Measurements from ENCODE around the gene ACKR2.

ACKR2 gene

GRCh38 chr3:42829083-42829627, 19.9 kb downstream of the ACKR2 start:
- peaks cover 3% of the 10 kb centered on the region; the same call in 1 of the 2 replicates for H3K27me3 ChIP-seq (ENCODE audit: low read depth)
- H3K4me3 ChIP-seq, result no peak overlapping the region
- H3K36me3 ChIP-seq (replicated peaks), result no peaks in the 10 kb centered on the region
- no peaks in the 10 kb centered on the region for H3K9me3 ChIP-seq
- DNase-seq (ENCODE audit: low spot score in 2 of 2), result no peak
- H3K4me1 ChIP-seq, result peaks cover 8% of the 10 kb centered on the region
- in situ Hi-C loops (cut with MboI; ENCODE audit: low sequenced_read_pairs), result no loop called here

- H3K9me3 ChIP-seq, result no peaks in the 10 kb centered on the region
- no peak overlapping the region for H3K4me3 ChIP-seq
- in situ Hi-C loops (cut with MboI; ENCODE audit: low sequenced_read_pairs), result no loop called here
- H3K4me1 ChIP-seq, result peaks cover 8% of the 10 kb centered on the region
- no peaks in the 10 kb centered on the region for H3K36me3 ChIP-seq (replicated peaks)
- H3K27me3 ChIP-seq (ENCODE audit: low read depth), result peaks cover 3% of the 10 kb centered on the region; the same call in 1 of the 2 replicates
- DNase-seq (ENCODE audit: low spot score in 2 of 2), result no peak
Measured at GRCh38 chr3:42829628-42830436, 20.6 kb downstream of the ACKR2 start.

- H3K9me3 ChIP-seq, result no peaks in the 10 kb centered on the region
- DNase-seq (ENCODE audit: low spot score in 2 of 2), result peak; percentile 24 to 41
- peaks cover 8% of the 10 kb centered on the region for H3K4me1 ChIP-seq
- H3K36me3 ChIP-seq (replicated peaks), result no peaks in the 10 kb centered on the region
- in situ Hi-C loops (cut with MboI; ENCODE audit: low sequenced_read_pairs), result no loop called here
- H3K4me3 ChIP-seq, result no peak overlapping the region
- H3K27me3 ChIP-seq (ENCODE audit: low read depth), result peaks cover 5% of the 10 kb centered on the region
Measured at GRCh38 chr3:42830437-42831320, 21.4 kb downstream of the ACKR2 start.

- H3K4me3 ChIP-seq, result no peak overlapping the region
- H3K9me3 ChIP-seq, result no peaks in the 10 kb centered on the region
- in situ Hi-C loops (cut with MboI; ENCODE audit: low sequenced_read_pairs), result no loop called here
- DNase-seq (ENCODE audit: low spot score in 2 of 2), result peak; percentile 32 to 85
- H3K4me1 ChIP-seq, result peaks cover 3% of the 10 kb centered on the region
- H3K27me3 ChIP-seq (ENCODE audit: low read depth), result peaks cover 9% of the 10 kb centered on the region
- H3K36me3 ChIP-seq (replicated peaks), result no peaks in the 10 kb centered on the region
Measured at GRCh38 chr3:42831321-42831713, 22.1 kb downstream of the ACKR2 start.

- Histone ChIP-seq H3K36me3 (replicated peaks) (no peaks in the 10 kb centered on the region), H3K9me3 (no peaks in the 10 kb centered on the region), H3K4me1 (no peaks in the 10 kb centered on the region), H3K27me3 (ENCODE audit: low read depth) (peaks cover 23% of the 10 kb centered on the region), H3K4me3 (no peak overlapping the region)
- DNase-seq (ENCODE audit: low spot score in 2 of 2), result no peak
- in situ Hi-C loops (cut with MboI; ENCODE audit: low sequenced_read_pairs), result loop anchor here (5.0 kb wide), 1 partner anchor 54 kb away; no protein-coding TSS in a partner anchor
Measured at GRCh38 chr3:42836150-42837123, 27.2 kb downstream of the ACKR2 start.

GRCh38 chr3:42838571-42838970, 29.3 kb downstream of the ACKR2 start:
- Histone ChIP-seq H3K27me3 (ENCODE audit: low read depth) (peaks cover 26% of the 10 kb centered on the region), H3K4me1 (no peaks in the 10 kb centered on the region), H3K36me3 (replicated peaks) (no peaks in the 10 kb centered on the region), H3K4me3 (no peak overlapping the region), H3K9me3 (no peaks in the 10 kb centered on the region)
- in situ Hi-C loops (cut with MboI; ENCODE audit: low sequenced_read_pairs), result loop anchor here (5.0 kb wide), 1 partner anchor 56 kb away; no protein-coding TSS in a partner anchor
- no peak for DNase-seq (ENCODE audit: low spot score in 2 of 2)

- H3K36me3 ChIP-seq (replicated peaks), result no peaks in the 10 kb centered on the region
- H3K9me3 ChIP-seq, result no peaks in the 10 kb centered on the region
- no peak overlapping the region for H3K4me3 ChIP-seq
- in situ Hi-C loops (cut with MboI; ENCODE audit: low sequenced_read_pairs), result loop anchor here (5.0 kb wide), 1 partner anchor 57 kb away; no protein-coding TSS in a partner anchor
- H3K4me1 ChIP-seq, result no peaks in the 10 kb centered on the region
- H3K27me3 ChIP-seq (ENCODE audit: low read depth), result peaks cover 26% of the 10 kb centered on the region
- peak; percentile 58 to 63 for DNase-seq (ENCODE audit: low spot score in 2 of 2)
Measured at GRCh38 chr3:42839616-42840015, 30.4 kb downstream of the ACKR2 start.

- in situ Hi-C loops (cut with MboI; ENCODE audit: low sequenced_read_pairs), result no loop called here
- Histone ChIP-seq H3K4me3 (no peak overlapping the region), H3K4me1 (no peaks in the 10 kb centered on the region), H3K36me3 (replicated peaks) (no peaks in the 10 kb centered on the region), H3K9me3 (no peaks in the 10 kb centered on the region), H3K27me3 (ENCODE audit: low read depth) (peaks cover 23% of the 10 kb centered on the region)
- no peak for DNase-seq (ENCODE audit: low spot score in 2 of 2)
Measured at GRCh38 chr3:42841332-42841731, 32.1 kb downstream of the ACKR2 start.

- H3K4me1 ChIP-seq, result no peaks in the 10 kb centered on the region
- in situ Hi-C loops (cut with MboI; ENCODE audit: low sequenced_read_pairs), result no loop called here
- H3K27me3 ChIP-seq (ENCODE audit: low read depth), result peaks cover 25% of the 10 kb centered on the region
- DNase-seq (ENCODE audit: low spot score in 2 of 2), result no peak
- H3K9me3 ChIP-seq, result no peaks in the 10 kb centered on the region
- no peak overlapping the region for H3K4me3 ChIP-seq
- no peaks in the 10 kb centered on the region for H3K36me3 ChIP-seq (replicated peaks)
Measured at GRCh38 chr3:42843713-42844411, 34.6 kb downstream of the ACKR2 start.

- Histone ChIP-seq H3K27me3 (ENCODE audit: low read depth) (peaks cover 20% of the 10 kb centered on the region), H3K4me3 (no peak overlapping the region), H3K9me3 (no peaks in the 10 kb centered on the region), H3K36me3 (replicated peaks) (no peaks in the 10 kb centered on the region), H3K4me1 (no peaks in the 10 kb centered on the region)
- DNase-seq (ENCODE audit: low spot score in 2 of 2), result no peak
- in situ Hi-C loops (cut with MboI; ENCODE audit: low sequenced_read_pairs), result no loop called here
Measured at GRCh38 chr3:42844412-42844713, 35.1 kb downstream of the ACKR2 start.

- H3K4me1 ChIP-seq, result no peaks in the 10 kb centered on the region
- in situ Hi-C loops (cut with MboI; ENCODE audit: low sequenced_read_pairs), result no loop called here
- H3K36me3 ChIP-seq (replicated peaks), result no peaks in the 10 kb centered on the region
Measured at GRCh38 chr3:42844815-42845214, 35.6 kb downstream of the ACKR2 start.

GRCh38 chr3:42846685-42847522, 37.7 kb downstream of the ACKR2 start:
- H3K4me3 ChIP-seq, result no peak overlapping the region
- DNase-seq (ENCODE audit: low spot score in 2 of 2), result no peak
- peaks cover 29% of the 10 kb centered on the region for H3K27me3 ChIP-seq (ENCODE audit: low read depth)
- H3K4me1 ChIP-seq, result no peaks in the 10 kb centered on the region
- no peaks in the 10 kb centered on the region for H3K9me3 ChIP-seq
- in situ Hi-C loops (cut with MboI; ENCODE audit: low sequenced_read_pairs), result no loop called here
- H3K36me3 ChIP-seq (replicated peaks), result no peaks in the 10 kb centered on the region

More at GRCh38 chr3:42844815-42845214, 35.6 kb downstream of the ACKR2 start:
- Histone ChIP-seq H3K9me3 (no peaks in the 10 kb centered on the region), H3K27me3 (ENCODE audit: low read depth) (peaks cover 18% of the 10 kb centered on the region), H3K4me3 (no peak overlapping the region)
- DNase-seq (ENCODE audit: low spot score in 2 of 2), result no peak

Data from HAP-1 (cell line).